ENCODE results near the gene BICRAL. TPM values are rescaled to one million over a fixed set of nuclear protein-coding genes. Genes with fewer than 3 reads are reported as not detected.
"Not testable (repeated sequence)": the region's sequence is repeated elsewhere in the genome, so short reads cannot be mapped to it uniquely, and the experiment has no call there.

The BICRAL gene
- total RNA-seq, 1 donor from 2014 or later: 8.2 TPM

GRCh38 chr6:42795651-42796050 lies 13.8 kb downstream of the BICRAL start:
- DNase-seq (ENCODE audit: low read depth): no peak

- DNase-seq (ENCODE audit: low read depth): no peak
These were observed 14.3 kb downstream of the BICRAL start for GRCh38 chr6:42796171-42796570.

GRCh38 chr6:42797696-42798095 lies 15.8 kb downstream of the BICRAL start:
- DNase-seq (ENCODE audit: low read depth): not testable (repeated sequence)

- no peak for DNase-seq (ENCODE audit: low read depth)
These were observed 23.5 kb downstream of the BICRAL start for GRCh38 chr6:42805297-42805861.

- not testable (repeated sequence) for DNase-seq (ENCODE audit: low read depth)
These were observed 24.5 kb downstream of the BICRAL start for GRCh38 chr6:42806359-42806758.

- no peak for DNase-seq (ENCODE audit: low read depth)
These were observed 26.9 kb downstream of the BICRAL start for GRCh38 chr6:42808492-42809483.

- DNase-seq (ENCODE audit: low read depth): no peak
These were observed 31.3 kb downstream of the BICRAL start for GRCh38 chr6:42813074-42813645.

- DNase-seq (ENCODE audit: low read depth): no peak
These were observed 32.1 kb downstream of the BICRAL start for GRCh38 chr6:42813906-42814444.

GRCh38 chr6:42815726-42816125 lies 33.9 kb downstream of the BICRAL start:
- not testable (repeated sequence) for DNase-seq (ENCODE audit: low read depth)

GRCh38 chr6:42817907-42818306 lies 36.1 kb downstream of the BICRAL start:
- DNase-seq (ENCODE audit: low read depth): no peak

- DNase-seq (ENCODE audit: low read depth): no peak
These were observed 36.6 kb downstream of the BICRAL start for GRCh38 chr6:42818416-42818815.

- no peak for DNase-seq (ENCODE audit: low read depth)
These were observed 37.0 kb downstream of the BICRAL start for GRCh38 chr6:42818878-42819277.

- peak; percentile 25 for DNase-seq (ENCODE audit: low read depth)
These were observed 38.1 kb downstream of the BICRAL start for GRCh38 chr6:42819803-42820511.

- DNase-seq (ENCODE audit: low read depth): no peak
These were observed 38.9 kb downstream of the BICRAL start for GRCh38 chr6:42820512-42821340.

- DNase-seq (ENCODE audit: low read depth): no peak
These were observed 39.5 kb downstream of the BICRAL start for GRCh38 chr6:42821341-42821668.

GRCh38 chr6:42821846-42822245 lies 40.0 kb downstream of the BICRAL start:
- no peak for DNase-seq (ENCODE audit: low read depth)

- DNase-seq (ENCODE audit: low read depth): no peak
These were observed 47.8 kb downstream of the BICRAL start for GRCh38 chr6:42829561-42830092.

- no peak for DNase-seq (ENCODE audit: low read depth)
These were observed 49.4 kb downstream of the BICRAL start for GRCh38 chr6:42831237-42831636.

- no peak for DNase-seq (ENCODE audit: low read depth)
These were observed 52.2 kb downstream of the BICRAL start for GRCh38 chr6:42834056-42834455.

GRCh38 chr6:42841844-42842584 lies 60.2 kb downstream of the BICRAL start:
- DNase-seq (ENCODE audit: low read depth): no peak
